ENCODE data around the gene FAM81B.
"Not testable (repeated sequence)": the region's sequence is repeated elsewhere in the genome, so short reads cannot be mapped to it uniquely, and the experiment has no call there.

Gene FAM81B, protein sequence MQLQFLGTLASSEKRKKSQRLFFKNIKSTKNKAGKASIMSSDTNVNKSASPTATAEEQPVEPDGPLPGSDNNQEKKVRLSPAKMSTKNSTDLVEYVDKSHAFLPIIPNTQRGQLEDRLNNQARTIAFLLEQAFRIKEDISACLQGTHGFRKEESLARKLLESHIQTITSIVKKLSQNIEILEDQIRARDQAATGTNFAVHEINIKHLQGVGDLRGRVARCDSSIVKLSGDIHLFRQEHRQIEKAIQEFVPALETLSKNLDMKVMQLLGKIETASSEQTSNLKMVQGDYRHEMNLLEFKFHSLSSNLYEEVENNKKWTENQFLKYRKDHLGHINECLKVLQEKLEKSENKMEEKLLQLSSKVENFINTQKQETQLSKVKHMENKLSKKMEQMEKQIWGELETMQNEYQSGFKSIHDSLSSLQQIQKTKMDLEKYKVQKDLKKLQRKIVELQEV

DNA sequence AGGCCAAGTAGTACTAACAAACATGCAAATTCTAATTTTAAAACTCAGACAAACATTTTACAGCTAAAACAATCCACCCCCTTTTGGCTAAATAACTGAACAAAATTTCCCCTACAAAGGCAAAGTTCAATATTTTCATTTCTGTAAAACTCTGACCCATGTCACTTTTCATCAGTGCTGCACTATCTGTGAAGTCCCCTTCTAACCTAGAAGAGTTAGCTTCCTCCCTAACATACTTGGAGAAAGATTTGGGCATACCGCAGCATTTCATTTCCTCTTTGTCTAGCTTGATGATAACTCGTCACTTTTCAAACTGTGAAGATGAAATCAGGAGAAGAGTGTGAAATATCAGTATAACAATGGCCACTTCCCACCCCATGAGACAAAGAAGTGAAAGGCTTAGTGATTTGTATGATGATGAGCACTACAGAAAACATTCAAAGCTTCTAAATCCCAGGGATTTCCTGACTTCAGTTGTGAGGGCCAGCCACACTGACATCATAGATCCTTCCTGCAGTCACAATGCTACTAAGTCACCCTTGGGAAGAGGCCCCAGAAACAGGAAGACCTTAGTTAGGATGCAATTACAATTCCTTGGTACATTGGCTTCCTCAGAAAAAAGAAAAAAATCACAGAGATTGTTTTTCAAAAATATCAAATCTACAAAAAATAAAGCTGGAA is at the start of gene FAM81B:
TSS of gene FAM81B (plus strand) at position 555 of the 681 bp plus-strand sequence. CDS start at position 579, 24 bp downstream.
- Histone ChIP-seq H3K27me3 (ENCODE audit: control insufficient read depth, insufficient read depth, low read length) (no peaks in the 10 kb centered on the region), H3K9ac (ENCODE audit: low read length) (no peak within 1 kb of the TSS), H3K27ac (ENCODE audit: low read depth, low read length) (no peak within 1 kb of the TSS), H3K4me3 (ENCODE audit: low read length) (no peak within 1 kb of the TSS), H3K4me1 (ENCODE audit: control insufficient read depth, insufficient read depth, low read length) (no peaks in the 10 kb centered on the region), H3K36me3 (ENCODE audit: control insufficient read depth, insufficient read depth, low read length) (no peaks in the 10 kb centered on the region)

DNA sequence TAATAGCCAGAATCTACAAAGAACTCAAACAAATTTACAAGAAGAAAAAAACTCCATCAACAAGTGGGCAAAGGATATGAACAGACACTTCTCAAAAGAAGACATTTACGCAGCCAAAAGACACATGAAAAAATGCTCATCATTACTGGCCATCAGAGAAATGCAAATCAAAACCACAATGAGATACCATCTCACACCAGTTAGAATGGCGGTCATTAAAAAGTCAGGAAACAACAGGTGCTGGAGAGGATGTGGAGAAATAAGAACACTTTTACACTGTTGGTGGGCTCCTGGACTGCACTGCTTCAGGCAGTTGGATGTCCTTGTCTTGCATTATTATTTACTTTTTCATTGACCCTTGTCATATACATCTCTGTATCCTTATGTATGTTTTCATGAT is 49.7 kb upstream of the FAM81B start:
- not testable (repeated sequence) for H3K4me1 ChIP-seq (ENCODE audit: control insufficient read depth, insufficient read depth, low read length); H3K4me3 ChIP-seq (ENCODE audit: low read length); H3K27me3 ChIP-seq (ENCODE audit: control insufficient read depth, insufficient read depth, low read length); H3K36me3 ChIP-seq (ENCODE audit: control insufficient read depth, insufficient read depth, low read length); H3K27ac ChIP-seq (ENCODE audit: low read depth, low read length); H3K9ac ChIP-seq (ENCODE audit: low read length)

DNA sequence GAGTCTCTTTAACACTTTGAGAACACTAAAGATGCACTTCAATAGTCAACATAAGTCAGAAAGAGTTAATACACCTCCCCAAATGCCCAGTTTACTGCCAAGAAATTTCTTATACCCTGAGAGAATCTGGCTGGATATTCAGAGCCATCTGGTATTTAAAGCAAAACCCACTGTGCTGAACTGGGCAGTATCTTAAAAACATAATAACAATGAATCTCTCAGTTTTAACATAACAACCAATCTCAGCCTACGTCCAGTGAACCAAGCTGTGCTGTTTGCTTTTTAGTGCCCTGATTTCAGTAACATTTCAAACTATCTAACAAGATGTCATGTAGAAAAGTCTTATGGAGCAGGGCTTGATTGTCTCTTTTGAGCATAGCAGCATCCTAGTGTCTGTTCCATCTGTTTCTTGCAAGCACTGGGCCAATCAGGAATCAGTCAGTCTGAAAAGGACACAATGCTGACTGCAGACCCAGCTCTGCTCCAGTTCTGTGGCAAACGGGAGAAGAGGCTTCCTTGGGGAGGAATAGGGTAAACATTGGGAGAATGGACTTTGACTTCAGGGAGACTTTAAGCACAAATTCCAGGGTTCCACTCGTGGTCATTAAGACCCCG is 43.6 kb upstream of the FAM81B start:
- Histone ChIP-seq H3K4me3 (ENCODE audit: low read length) (no peak overlapping the region), H3K9ac (ENCODE audit: low read length) (no peak overlapping the region), H3K4me1 (ENCODE audit: control insufficient read depth, insufficient read depth, low read length) (no peaks in the 10 kb centered on the region), H3K36me3 (ENCODE audit: control insufficient read depth, insufficient read depth, low read length) (no peaks in the 10 kb centered on the region), H3K27ac (ENCODE audit: low read depth, low read length) (no peak overlapping the region), H3K27me3 (ENCODE audit: control insufficient read depth, insufficient read depth, low read length) (no peaks in the 10 kb centered on the region)

DNA sequence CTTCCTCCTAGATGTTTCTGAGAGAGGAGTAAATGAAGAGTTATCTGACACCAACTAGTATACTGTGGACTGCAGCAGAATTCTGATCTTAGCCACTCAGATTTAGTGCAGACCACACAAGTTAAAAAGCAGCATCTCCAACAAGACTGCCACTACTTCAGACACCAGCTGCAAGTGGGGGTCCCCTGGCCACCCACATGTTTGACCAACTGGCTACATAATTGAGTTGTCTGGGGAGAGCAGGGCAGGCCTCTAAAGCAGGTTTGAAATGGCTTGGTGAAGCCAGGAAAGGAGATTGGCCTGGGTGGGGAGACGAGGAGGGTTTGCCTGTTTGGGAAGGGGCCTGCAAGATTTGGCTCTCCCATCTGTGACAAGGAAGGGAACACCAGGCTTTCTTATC is 40.5 kb upstream of the FAM81B start:
- H3K36me3 ChIP-seq (ENCODE audit: control insufficient read depth, insufficient read depth, low read length) = no peaks in the 10 kb centered on the region
- no peaks in the 10 kb centered on the region for H3K4me1 ChIP-seq (ENCODE audit: control insufficient read depth, insufficient read depth, low read length)
- H3K4me3 ChIP-seq (ENCODE audit: low read length) = no peak overlapping the region
- H3K27me3 ChIP-seq (ENCODE audit: control insufficient read depth, insufficient read depth, low read length) = no peaks in the 10 kb centered on the region
- no peak overlapping the region for H3K9ac ChIP-seq (ENCODE audit: low read length)
- no peak overlapping the region for H3K27ac ChIP-seq (ENCODE audit: low read depth, low read length)

DNA sequence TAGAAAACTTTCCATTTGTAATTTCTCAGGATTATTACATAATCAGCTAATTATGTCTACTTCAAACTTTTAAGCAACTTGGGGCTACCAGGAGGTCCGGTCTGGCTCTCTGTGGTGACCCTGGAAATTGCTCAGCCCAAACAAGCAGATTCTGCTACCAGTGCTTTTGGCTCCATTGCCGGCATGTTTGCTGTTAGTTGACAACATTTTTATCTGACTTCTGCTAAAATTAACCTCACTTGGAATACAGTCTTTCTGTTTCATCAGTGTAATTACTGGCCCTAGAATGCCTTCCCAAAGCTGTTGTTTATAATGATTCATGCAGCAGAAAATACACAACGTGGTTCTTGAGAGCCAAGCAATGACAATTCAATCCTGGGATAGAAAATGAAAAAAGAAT is 38.5 kb upstream of the FAM81B start:
- H3K27me3 ChIP-seq (ENCODE audit: control insufficient read depth, insufficient read depth, low read length) = no peaks in the 10 kb centered on the region
- H3K4me3 ChIP-seq (ENCODE audit: low read length) = no peak overlapping the region
- no peak overlapping the region for H3K27ac ChIP-seq (ENCODE audit: low read depth, low read length)
- H3K4me1 ChIP-seq (ENCODE audit: control insufficient read depth, insufficient read depth, low read length) = no peaks in the 10 kb centered on the region
- H3K36me3 ChIP-seq (ENCODE audit: control insufficient read depth, insufficient read depth, low read length) = no peaks in the 10 kb centered on the region
- H3K9ac ChIP-seq (ENCODE audit: low read length) = no peak overlapping the region

DNA sequence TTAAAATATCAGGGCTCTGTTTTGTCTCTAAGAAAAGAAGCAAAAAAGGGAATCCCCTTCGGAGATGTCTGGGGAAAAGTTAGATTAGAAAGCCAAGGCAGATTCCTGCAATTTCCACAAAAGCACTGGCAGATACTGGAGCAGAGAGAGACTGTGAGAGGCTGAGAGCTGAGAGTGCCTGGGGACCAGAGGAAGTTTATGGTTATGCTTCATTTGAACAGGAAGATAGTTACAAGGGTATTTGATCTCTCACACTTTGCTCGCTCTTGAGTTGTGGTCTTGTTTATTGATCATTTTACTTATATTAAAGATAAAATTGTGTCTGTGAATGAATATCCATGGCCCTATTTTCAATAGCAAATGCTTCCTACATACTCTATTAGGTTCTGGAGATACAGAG is 32.8 kb upstream of the FAM81B start:
- H3K27me3 ChIP-seq (ENCODE audit: control insufficient read depth, insufficient read depth, low read length) = no peaks in the 10 kb centered on the region
- no peak overlapping the region for H3K4me3 ChIP-seq (ENCODE audit: low read length)
- H3K9ac ChIP-seq (ENCODE audit: low read length) = no peak overlapping the region
- no peak overlapping the region for H3K27ac ChIP-seq (ENCODE audit: low read depth, low read length)
- no peaks in the 10 kb centered on the region for H3K36me3 ChIP-seq (ENCODE audit: control insufficient read depth, insufficient read depth, low read length)
- H3K4me1 ChIP-seq (ENCODE audit: control insufficient read depth, insufficient read depth, low read length) = no peaks in the 10 kb centered on the region

DNA sequence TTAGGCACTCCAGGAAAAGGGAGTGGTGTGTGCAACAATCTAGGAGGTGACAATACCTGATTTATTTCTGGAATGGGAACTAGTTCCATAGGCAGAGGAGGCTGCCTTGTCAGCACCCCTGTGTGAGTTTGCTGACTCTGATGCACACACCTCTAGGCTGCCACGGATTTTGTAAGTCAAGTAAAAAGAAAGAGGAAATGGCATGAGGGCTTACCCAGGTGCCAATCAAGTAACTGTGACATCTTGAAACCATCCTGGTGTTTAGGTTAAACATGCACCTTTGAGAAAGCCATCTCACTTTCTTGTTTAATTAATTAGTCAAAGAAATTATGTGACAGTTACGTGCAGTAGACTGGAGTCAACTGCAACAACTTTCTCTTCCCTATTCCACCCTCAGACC is 32.3 kb upstream of the FAM81B start:
- H3K27ac ChIP-seq (ENCODE audit: low read depth, low read length) = no peak overlapping the region
- H3K4me1 ChIP-seq (ENCODE audit: control insufficient read depth, insufficient read depth, low read length) = no peaks in the 10 kb centered on the region
- H3K9ac ChIP-seq (ENCODE audit: low read length) = no peak overlapping the region
- no peaks in the 10 kb centered on the region for H3K27me3 ChIP-seq (ENCODE audit: control insufficient read depth, insufficient read depth, low read length)
- H3K36me3 ChIP-seq (ENCODE audit: control insufficient read depth, insufficient read depth, low read length) = no peaks in the 10 kb centered on the region
- H3K4me3 ChIP-seq (ENCODE audit: low read length) = no peak overlapping the region

DNA sequence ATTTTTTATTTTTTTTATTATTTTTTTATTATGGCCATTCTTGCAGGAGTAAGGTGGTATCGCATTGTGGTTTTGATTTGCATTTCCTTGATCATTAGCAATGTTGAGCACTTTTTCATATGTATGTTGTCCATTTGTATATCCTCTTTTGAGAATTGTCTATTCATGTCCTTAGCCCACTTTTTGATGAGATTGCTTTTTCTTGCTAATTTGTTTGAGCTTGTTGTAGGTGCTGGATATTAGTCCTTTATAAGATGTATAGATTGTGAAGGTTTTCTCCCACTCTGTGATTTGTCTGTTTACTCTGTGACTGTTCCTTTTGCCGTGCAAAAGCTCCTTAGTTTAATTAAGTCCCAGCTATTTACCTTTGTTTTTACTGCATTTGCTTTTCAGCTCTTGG is 30.5 kb upstream of the FAM81B start:
- H3K27ac ChIP-seq (ENCODE audit: low read depth, low read length) = not testable (repeated sequence)

DNA sequence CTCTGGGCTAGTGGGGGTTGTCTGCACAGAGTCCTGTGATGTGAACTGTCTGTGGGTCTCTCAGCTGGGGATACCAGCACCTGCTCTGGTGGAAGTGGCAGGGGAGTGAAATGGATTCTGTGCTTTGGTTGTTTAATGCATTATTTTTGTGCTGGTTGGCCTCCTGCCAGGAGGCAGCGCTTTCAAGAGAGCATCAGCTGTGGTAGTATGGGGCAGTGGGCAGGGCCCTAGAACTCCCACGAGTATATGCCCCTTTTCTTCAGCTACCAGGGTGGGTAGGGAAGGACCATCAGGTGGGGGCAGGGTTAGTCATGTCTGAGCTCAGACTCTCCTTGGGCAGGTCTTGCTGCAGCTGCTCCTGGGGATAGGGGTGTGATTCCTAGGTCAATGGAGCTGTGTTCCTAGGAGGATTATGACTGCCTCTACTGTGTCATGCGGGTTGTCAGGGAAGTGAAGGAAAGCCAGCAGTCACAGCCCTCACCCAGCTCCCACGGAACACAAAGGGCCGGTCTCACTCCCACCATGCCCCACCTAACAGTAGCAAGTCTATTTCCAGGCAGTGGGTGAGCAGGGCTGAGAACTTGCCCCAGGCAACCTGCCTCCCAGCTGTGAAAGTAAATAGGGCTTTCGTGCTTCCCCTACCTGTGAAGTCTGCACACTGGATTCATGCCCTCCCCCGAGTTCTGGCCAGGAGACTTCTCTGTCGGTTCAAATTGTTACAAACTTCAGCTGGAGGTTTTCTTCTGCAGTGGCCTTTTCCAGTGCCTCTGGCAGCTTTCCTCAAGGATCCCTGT is 25.7 kb upstream of the FAM81B start:
- Histone ChIP-seq H3K27ac (ENCODE audit: low read depth, low read length) (no peak overlapping the region), H3K27me3 (ENCODE audit: control insufficient read depth, insufficient read depth, low read length) (no peaks in the 10 kb centered on the region), H3K4me3 (ENCODE audit: low read length) (no peak overlapping the region), H3K4me1 (ENCODE audit: control insufficient read depth, insufficient read depth, low read length) (no peaks in the 10 kb centered on the region), H3K36me3 (ENCODE audit: control insufficient read depth, insufficient read depth, low read length) (no peaks in the 10 kb centered on the region), H3K9ac (ENCODE audit: low read length) (no peak overlapping the region)

More for the DNA sequence above, 30.5 kb upstream of the FAM81B start:
- H3K4me1 ChIP-seq (ENCODE audit: control insufficient read depth, insufficient read depth, low read length); H3K27me3 ChIP-seq (ENCODE audit: control insufficient read depth, insufficient read depth, low read length); H3K4me3 ChIP-seq (ENCODE audit: low read length); H3K9ac ChIP-seq (ENCODE audit: low read length); H3K36me3 ChIP-seq (ENCODE audit: control insufficient read depth, insufficient read depth, low read length): not testable (repeated sequence)

DNA sequence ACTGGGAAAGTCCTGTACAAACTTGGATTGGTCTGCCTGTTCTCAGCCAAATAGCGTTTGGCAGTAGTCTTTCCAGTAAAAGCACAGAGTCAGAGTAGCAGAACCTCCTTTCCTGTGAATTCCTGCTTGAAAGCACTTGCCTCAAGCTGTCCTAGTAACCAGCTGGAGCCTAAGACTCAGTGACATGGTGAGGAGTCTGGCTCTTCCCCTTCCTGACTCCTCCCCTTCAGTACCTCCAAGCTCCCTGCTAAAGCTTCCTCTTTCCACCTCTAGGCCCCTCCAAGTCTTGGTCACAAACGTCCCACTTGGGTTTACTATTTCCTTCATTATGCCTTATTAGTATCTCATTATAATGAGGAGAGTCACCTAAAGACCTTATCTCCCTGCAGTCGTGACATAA is 21.4 kb upstream of the FAM81B start:
- Histone ChIP-seq H3K27me3 (ENCODE audit: control insufficient read depth, insufficient read depth, low read length) (no peaks in the 10 kb centered on the region), H3K36me3 (ENCODE audit: control insufficient read depth, insufficient read depth, low read length) (no peaks in the 10 kb centered on the region), H3K4me3 (ENCODE audit: low read length) (no peak overlapping the region), H3K27ac (ENCODE audit: low read depth, low read length) (no peak overlapping the region), H3K4me1 (ENCODE audit: control insufficient read depth, insufficient read depth, low read length) (no peaks in the 10 kb centered on the region), H3K9ac (ENCODE audit: low read length) (no peak overlapping the region)

DNA sequence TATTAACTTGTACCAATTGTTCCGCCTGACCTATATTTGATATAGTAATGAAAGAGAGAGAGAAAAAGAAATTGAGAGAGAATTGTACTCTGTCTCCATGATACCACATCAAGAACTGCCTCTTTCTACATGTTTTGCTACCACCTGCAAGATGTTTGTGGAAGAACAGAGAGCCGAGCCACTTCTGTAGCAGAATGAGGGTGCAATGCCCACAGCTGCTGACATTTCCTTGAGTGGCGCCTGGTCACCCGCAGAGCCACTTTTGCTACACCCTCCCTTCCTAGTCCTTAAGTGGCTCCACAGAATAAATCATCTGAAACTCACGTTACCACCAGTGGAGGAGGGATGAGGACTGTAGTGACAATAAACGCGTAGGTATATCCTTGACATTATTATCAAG is 17.1 kb upstream of the FAM81B start:
- Histone ChIP-seq H3K4me1 (ENCODE audit: control insufficient read depth, insufficient read depth, low read length) (no peaks in the 10 kb centered on the region), H3K27me3 (ENCODE audit: control insufficient read depth, insufficient read depth, low read length) (no peaks in the 10 kb centered on the region), H3K27ac (ENCODE audit: low read depth, low read length) (no peak overlapping the region), H3K36me3 (ENCODE audit: control insufficient read depth, insufficient read depth, low read length) (no peaks in the 10 kb centered on the region), H3K9ac (ENCODE audit: low read length) (no peak overlapping the region), H3K4me3 (ENCODE audit: low read length) (no peak overlapping the region)

DNA sequence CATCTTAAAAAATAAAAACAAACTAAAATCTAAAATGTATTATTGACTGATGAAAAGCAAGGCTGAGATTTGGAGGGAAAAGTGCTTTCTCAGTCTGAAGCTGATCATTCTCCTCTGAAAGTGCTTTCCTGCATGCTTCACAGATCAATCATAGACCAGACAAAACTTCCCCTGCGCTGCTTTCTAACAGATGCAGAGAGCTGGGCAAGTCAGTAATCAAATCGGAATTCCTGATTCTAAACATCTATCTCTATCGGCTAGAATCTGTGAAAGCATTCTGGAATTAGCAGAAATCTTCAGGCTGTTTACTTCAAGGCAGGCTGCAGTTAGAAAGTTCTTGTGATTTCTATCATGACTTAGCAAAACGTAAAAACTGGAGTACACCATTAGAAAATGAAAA is 15.6 kb upstream of the FAM81B start:
- H3K4me3 ChIP-seq (ENCODE audit: low read length) = no peak overlapping the region
- no peaks in the 10 kb centered on the region for H3K4me1 ChIP-seq (ENCODE audit: control insufficient read depth, insufficient read depth, low read length)
- no peaks in the 10 kb centered on the region for H3K36me3 ChIP-seq (ENCODE audit: control insufficient read depth, insufficient read depth, low read length)
- no peak overlapping the region for H3K9ac ChIP-seq (ENCODE audit: low read length)
- H3K27ac ChIP-seq (ENCODE audit: low read depth, low read length) = no peak overlapping the region
- H3K27me3 ChIP-seq (ENCODE audit: control insufficient read depth, insufficient read depth, low read length) = no peaks in the 10 kb centered on the region

Data from rectal smooth muscle tissue (tissue), 1 donor.